ENCODE data around the gene TRPM8. TPM values are rescaled to one million over a fixed set of nuclear protein-coding genes. Genes with fewer than 3 reads are reported as not detected.

The TRPM8 gene
- total and polyA plus RNA-seq, 2 of the 8 experiments (the other 6 are each of a cell fraction or from before 2014, with no cell fraction given) = 0.18 to 0.54 TPM

DNA sequence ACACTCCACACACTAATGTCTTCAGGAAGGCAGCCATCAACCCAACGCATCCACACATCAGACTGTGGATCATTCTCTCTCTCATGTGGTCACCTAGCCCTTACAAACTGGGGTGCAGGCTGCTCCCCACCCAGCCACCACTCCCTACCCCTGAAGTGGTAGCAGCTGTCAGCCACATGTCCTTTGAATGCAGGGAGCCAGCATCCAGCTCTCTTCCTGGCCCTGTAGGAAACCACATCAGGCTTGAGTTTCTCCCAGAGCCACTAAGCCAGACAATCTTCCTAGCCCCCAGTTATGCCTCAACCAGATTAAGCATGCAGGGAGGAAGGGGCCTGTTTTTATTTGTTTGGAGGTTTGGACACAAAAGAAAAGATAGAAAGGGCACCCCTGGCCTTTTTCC, 80.5 kb downstream of the TRPM8 start (continued):
- TF ChIP-seq, protein P1, sequence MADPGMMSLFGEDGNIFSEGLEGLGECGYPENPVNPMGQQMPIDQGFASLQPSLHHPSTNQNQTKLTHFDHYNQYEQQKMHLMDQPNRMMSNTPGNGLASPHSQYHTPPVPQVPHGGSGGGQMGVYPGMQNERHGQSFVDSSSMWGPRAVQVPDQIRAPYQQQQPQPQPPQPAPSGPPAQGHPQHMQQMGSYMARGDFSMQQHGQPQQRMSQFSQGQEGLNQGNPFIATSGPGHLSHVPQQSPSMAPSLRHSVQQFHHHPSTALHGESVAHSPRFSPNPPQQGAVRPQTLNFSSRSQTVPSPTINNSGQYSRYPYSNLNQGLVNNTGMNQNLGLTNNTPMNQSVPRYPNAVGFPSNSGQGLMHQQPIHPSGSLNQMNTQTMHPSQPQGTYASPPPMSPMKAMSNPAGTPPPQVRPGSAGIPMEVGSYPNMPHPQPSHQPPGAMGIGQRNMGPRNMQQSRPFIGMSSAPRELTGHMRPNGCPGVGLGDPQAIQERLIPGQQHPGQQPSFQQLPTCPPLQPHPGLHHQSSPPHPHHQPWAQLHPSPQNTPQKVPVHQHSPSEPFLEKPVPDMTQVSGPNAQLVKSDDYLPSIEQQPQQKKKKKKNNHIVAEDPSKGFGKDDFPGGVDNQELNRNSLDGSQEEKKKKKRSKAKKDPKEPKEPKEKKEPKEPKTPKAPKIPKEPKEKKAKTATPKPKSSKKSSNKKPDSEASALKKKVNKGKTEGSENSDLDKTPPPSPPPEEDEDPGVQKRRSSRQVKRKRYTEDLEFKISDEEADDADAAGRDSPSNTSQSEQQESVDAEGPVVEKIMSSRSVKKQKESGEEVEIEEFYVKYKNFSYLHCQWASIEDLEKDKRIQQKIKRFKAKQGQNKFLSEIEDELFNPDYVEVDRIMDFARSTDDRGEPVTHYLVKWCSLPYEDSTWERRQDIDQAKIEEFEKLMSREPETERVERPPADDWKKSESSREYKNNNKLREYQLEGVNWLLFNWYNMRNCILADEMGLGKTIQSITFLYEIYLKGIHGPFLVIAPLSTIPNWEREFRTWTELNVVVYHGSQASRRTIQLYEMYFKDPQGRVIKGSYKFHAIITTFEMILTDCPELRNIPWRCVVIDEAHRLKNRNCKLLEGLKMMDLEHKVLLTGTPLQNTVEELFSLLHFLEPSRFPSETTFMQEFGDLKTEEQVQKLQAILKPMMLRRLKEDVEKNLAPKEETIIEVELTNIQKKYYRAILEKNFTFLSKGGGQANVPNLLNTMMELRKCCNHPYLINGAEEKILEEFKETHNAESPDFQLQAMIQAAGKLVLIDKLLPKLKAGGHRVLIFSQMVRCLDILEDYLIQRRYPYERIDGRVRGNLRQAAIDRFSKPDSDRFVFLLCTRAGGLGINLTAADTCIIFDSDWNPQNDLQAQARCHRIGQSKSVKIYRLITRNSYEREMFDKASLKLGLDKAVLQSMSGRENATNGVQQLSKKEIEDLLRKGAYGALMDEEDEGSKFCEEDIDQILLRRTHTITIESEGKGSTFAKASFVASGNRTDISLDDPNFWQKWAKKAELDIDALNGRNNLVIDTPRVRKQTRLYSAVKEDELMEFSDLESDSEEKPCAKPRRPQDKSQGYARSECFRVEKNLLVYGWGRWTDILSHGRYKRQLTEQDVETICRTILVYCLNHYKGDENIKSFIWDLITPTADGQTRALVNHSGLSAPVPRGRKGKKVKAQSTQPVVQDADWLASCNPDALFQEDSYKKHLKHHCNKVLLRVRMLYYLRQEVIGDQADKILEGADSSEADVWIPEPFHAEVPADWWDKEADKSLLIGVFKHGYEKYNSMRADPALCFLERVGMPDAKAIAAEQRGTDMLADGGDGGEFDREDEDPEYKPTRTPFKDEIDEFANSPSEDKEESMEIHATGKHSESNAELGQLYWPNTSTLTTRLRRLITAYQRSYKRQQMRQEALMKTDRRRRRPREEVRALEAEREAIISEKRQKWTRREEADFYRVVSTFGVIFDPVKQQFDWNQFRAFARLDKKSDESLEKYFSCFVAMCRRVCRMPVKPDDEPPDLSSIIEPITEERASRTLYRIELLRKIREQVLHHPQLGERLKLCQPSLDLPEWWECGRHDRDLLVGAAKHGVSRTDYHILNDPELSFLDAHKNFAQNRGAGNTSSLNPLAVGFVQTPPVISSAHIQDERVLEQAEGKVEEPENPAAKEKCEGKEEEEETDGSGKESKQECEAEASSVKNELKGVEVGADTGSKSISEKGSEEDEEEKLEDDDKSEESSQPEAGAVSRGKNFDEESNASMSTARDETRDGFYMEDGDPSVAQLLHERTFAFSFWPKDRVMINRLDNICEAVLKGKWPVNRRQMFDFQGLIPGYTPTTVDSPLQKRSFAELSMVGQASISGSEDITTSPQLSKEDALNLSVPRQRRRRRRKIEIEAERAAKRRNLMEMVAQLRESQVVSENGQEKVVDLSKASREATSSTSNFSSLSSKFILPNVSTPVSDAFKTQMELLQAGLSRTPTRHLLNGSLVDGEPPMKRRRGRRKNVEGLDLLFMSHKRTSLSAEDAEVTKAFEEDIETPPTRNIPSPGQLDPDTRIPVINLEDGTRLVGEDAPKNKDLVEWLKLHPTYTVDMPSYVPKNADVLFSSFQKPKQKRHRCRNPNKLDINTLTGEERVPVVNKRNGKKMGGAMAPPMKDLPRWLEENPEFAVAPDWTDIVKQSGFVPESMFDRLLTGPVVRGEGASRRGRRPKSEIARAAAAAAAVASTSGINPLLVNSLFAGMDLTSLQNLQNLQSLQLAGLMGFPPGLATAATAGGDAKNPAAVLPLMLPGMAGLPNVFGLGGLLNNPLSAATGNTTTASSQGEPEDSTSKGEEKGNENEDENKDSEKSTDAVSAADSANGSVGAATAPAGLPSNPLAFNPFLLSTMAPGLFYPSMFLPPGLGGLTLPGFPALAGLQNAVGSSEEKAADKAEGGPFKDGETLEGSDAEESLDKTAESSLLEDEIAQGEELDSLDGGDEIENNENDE (IDR thresholded peaks at IDR 0.05; ENCODE audit: insufficient replicate concordance, low read length) = no peak
